Stimulated activated CD4-positive, alpha-beta T cell treated with anti-CD3 and anti-CD28 coated beads, Interleukin-12 subunit alpha, Interleukin-12 subunit beta, amount 100 ng/mL, for 48 hours (primary cell): ENCODE data around the gene RNF17.

Source experiments
- DNase-seq, 3 donors: peaks; one replicate each; pipeline ENCODE4 v3.0.0-alpha.2; 2020; ENCODE audit warnings: low read depth in 2 of 3, low spot score in 1 of 3

The RNF17 gene

DNA sequence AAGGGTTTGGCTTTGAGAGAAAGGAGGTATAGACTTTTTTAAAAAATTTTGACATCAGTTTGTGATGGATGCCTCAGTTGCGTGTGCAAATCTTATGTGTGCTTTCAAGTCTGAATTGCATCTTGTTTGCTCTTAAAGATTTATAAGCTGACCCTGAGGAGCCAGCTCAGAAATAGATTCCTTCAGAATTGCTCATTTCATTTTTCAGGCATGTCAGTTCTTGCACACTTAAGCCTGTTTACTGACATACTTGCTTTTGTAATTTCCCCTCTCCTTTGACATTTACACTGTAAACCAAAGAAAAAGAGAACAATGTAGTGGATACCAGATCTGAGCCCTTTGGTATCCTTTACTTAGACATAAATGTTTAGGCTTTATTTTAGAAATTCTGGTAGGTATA, 87.6 kb downstream of the RNF17 start:
- no peak for DNase-seq

DNA sequence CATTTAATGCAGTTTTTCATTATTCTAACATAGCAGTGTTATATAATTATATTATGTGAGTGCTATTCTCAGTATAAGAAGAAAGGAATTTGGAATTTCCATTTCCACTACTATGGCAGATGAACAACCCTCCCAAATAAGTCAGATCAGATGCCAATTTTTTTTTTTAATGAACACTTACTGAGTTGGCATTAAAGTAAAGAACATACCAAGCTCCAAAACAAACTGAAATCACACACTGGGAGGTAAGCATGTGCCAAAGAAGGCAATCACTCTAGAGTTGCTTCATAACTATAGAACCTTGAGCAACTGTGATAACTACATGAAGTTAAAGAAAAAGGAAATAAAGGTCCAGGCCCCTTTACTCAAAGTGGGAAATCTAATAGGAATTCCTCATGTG, 90.3 kb downstream of the RNF17 start:
- DNase-seq = no peak

DNA sequence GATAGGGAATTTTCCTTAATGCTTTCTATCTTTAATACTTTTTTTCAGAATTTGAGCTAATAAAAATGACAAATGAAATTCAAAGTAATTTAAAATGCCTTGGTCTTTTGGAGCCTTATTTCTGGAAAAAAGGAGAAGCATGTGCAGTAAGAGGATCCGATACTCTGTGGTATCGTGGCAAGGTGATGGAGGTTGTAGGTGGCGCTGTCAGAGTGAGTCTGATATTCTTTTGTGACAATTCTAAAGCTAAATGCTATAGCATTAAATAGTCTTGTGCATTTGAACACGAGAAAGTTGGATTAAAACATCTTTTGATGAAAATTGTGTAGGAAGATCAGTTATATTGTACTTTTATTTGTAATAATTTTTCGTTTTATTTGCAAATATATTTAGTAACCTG, 95.0 kb downstream of the RNF17 start:
- no peak for DNase-seq

DNA sequence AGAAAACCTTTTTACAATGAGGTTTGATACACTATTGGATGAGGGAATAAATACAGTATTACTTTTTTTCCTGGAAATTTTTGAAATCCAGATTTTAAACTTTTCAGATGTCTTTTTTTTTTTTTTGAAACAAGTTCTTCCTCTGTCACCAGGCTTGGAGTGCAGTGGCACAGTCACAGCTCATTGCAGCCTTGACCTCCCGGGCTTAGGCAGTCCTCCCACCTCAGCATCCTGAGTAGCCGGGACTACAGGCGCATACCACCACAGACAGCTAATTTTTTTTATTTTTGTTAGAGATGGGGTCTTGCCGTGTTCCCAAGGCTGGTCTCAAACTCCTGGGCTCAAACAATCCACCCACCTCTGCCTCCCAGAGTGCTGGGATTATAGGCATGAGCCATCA, 96.8 kb downstream of the RNF17 start:
- no peak for DNase-seq

DNA sequence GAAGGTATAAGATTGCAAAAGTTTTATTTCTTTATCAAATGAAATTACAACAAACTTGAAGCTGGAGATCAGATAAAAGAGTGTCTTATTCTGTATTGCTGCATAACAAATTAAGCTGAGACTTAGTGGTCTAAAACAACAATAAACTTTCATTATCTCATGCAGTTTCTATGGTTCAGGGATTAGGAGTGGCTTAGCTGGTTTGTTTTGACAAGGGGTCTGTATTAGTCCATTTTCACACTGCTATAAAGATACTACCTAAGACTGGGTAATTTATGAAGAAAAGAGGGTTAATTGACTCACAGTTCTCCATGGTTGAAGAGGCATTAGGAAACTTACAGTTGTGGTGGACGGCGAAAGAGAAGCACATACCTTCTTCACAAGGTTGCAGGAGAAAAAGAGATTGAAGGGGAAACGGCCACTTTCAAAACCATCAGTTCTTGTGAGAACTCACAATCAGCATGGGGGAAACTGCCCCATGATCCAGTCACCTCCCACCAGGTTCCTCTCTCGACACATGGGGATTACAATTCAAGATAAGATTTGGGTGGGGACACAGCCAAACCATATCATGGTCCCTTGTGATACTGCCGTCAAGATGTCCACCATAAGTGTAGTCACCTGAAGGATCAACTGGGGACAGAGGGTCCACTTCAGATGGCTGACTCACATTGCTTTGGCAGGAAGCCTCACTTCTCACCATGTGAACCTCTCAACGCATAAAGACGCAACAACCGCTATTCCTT, 97.8 kb downstream of the RNF17 start:
- no peak for DNase-seq

DNA sequence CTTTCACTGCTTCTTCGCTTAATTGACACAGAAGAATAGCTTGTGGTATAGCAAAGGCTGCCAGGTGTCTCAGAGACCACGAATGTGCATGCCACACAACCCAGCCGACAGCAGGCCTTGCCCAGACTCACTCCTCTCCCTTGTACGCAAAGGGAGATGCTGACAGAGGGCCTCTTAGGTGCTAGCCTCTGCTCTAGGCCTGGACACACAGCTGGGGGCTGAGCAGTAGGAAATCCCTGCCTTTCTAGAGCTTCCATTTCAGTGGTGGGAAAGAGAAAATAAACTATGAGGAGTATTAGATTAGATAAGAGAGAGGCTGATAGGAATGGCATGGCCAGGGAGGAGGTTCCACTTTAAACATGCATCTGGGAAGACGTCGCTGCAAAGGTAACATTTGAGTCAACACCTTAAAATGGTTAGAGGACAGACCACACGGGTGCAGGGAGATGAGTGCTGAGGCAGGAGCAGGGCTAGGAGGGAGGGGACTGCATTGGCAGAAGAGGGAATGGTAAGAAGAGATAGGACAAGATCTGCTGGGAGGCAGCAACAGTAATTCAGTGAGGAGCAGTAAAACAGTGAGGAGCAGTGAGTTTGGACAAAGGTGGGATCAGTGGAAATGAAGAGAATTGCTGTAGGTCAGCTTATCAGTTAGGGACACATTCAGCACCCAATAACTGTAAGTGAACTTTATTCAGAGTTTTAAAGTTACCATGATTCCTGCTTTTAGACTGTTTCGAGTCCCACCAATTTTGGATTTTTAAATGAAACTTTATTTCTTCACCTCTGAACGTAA, 100.0 kb downstream of the RNF17 start:
- no peak for DNase-seq

DNA sequence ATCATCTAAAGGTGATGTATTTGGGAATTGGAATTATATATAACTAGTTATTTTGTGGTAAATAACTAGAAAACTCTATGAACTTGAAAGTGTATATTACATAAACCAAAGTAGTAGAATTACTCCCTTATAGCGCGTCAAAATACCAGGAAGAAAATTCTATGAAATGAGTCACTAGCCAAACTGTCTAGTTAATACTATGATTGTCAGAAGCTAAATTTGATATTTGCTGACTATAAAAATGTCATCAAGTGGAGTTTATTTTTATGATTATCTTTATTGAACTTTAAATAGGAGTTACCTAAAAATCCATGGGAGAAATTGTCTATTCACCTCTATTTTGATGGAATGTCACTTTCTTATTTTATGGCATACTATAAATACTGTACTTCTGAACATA, 100.6 kb downstream of the RNF17 start:
- no peak for DNase-seq

DNA sequence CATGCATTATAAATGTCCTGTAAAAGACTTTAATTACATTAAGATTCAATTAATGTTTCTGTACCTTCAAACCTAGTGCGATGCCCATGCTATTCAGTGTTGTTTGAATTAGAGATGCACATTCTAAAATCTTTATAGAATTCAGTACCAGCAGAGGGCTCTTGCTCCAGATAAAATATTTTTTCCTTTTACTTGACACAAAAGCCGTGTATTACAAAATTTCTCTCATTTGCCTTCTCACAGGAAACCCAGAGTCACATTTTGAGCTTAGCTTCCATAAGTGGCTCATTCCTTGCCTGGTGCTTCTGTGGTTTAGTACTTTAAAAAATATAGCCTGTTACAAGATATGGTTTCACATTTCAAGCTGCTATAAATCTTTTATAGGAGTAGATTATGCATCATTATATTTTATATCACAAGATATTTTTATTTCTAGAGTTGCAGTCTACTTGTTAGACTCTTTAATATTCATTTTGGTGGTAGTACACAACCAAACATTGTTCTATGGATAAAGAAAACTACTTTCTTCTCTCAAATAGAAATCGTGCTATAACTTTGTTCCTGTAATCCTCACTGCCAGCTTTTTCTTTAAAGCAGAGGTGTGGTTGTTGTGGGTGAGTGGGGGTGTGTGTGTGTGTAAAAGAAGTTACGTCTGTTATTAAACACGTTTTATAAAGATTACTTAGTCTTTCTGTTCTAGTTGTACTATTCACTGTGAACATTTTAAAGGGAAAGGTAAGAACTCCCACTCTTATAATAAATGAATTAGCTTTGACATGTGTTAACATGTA, 101.4 kb downstream of the RNF17 start:
- DNase-seq = no peak

DNA sequence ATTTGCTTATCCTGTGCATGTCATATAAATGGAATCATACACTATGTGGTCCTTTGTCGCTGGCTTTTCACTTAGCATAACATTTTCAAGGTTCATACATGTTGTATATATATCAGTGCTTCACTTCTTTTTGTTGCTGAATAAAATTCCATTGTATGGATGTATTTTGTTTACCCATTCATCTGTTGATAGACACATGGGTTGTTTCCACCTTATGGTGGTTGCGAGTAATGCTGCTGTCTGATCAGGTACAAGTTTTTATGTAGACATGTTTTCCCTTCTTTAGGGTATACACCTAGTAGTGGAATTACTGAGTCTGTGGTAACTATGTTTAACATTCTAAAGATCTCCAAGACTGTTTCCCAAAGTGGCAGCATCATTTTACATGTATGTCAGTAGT, 102.5 kb downstream of the RNF17 start:
- no peak for DNase-seq

DNA sequence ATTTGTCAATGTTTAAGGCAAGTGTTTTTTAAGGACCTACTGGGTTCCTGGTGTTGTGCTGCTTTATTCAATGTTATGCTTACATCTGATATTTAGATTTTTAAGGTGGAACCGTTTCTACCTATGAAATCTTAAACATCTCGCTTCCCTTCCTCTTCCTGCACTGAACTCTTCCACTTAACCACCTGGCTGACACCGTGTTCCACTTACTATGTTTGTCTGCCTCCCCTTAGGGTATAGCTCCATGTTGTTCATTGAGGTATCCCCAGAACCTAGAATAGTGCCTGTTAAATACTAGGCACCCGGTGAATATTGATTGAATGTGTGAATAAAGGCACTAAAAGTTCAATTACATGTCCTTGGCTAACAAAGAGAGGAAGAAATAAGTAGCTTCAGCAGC, 104.9 kb downstream of the RNF17 start:
- no peak for DNase-seq

DNA sequence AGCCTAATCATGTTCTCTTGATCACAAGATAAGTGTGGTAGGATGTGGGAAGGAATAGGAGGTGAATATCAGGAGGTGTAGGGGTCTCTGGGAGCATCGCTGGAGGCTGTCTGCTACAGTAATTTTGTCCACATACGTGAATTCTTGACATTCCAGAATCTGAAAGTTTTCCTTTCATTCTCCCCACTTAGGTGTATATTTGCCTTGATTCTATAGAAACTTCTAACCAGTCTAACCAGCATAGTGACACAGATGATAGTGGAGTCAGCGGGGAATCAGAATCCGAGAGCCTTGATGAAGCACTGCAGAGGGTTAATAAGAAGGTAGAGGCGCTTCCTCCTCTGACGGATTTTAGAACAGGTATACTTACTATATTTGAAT, 106.4 kb downstream of the RNF17 start:
- DNase-seq = no peak

DNA sequence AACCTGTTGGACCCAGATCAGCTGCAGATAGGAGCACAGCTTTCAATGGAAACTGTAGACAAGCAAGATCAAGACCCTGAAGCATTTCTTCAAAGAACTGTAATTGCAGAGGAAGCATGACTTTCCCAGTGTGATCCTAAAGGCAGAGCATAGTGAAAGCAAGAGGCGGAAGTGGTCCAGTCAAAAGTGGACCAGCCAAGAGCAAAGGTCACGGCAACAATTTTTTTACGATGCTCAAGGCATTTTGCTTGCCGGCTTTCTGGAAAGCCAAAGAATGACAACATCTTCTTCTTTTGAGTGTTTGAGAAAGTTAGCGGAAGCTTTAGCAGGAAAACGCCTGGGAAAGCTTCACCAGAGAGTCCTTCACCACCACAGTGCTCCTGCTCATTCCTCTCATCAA, 111.6 kb downstream of the RNF17 start:
- DNase-seq = no peak

DNA sequence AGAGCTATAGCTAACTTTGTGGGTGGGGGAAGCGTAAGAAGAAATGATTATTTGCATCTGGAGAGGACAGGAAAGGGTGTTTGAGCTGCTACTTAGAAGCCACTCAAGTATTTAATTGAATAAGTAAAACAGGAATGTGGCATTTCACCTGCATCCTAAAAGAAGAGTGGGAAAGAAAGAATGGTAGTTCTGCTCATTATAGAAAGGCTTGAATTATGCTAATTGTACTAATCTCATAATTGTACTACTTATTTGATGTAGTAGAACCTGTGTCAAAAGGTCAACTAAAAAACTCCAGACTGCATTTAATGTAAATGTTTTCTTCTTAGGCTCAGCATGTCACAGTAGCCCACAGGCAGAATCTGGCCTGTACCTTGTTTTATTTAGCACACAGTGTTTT, 113.6 kb downstream of the RNF17 start:
- no peak for DNase-seq

DNA sequence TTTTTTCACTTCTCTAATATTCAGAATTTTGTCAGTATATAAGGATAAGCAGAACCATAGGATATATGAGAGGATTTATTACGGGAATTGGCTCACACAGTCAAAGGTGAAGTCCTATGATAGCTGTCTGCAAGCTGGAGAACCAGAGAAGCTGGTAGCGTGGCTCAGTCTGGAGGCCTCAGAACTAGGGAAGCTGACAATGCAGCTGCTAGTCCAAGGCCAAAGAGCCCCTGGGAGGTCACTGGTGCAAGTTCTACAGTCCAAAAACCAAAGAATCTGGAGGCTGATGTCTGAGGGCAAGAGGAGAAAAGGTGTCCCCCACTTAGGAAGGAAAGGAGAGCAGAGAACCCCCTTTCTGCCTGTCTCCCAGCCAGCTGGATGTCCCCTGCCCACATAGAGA, 114.4 kb downstream of the RNF17 start:
- DNase-seq = no peak

DNA sequence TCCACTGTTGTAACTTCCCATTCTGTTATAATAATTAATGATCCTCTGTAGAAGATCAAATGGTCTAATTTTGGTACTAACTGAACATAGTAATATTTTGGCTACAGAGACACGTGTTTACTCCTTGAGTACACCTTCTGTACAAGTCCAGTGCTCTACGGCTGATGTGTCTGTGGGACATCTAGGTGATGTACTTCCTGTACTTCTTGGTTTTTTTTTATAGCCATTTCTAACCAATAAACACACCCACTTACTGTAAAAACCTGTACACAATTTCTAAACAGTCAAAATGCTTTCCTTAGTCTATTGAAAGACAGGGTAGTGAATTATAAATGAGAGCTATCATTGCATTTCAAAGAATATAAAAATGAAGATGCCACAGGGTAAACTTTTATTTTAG, 118.7 kb downstream of the RNF17 start:
- DNase-seq = no peak

DNA sequence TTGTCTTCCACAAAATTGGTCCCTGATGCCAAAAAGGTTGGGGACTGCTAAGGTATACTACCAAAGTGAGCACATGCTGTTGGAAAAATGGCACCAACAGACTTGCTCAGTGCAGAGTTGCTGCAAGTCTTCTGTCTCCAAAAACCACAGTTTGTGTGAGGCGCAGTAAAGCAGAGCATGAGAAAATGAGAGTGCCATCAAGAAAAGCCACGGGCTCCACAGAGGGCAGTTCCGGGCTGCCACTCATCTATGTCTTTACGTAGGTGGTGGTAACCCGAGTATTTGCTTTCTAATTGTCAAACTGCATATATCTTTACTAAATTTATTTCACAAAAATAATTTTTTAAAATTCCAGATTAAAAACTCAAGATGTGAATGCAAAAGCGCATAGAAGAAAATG, 123.8 kb downstream of the RNF17 start:
- no peak for DNase-seq

DNA sequence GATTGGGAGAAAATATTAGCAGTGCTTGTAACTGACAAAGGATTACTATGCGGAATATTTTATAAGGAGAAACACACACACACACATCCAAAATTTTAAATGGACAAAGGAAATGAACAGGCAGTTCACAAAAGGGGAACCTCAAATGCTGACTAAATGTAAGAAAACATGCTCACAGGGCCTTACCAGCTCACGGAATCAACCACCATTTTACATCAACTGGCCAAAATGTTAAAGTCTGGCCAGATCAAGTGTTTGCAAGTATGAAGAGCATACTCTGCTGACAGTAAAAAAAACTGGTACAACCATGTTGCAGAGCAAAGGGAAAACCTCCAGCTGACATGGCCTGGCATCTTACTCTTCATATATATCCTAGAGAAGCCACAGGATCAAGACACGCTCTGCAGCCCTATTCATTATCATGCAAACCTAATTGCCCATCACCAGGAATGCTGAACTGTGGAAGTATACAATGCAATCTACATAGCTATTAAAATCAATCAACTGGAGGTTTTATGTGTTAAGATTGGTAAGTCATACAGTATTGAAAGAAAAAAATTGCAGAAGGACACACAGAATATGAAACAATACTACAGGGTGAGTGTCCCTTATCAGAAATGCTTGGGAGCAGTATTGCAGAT, 124.4 kb downstream of the RNF17 start:
- DNase-seq = no peak

DNA sequence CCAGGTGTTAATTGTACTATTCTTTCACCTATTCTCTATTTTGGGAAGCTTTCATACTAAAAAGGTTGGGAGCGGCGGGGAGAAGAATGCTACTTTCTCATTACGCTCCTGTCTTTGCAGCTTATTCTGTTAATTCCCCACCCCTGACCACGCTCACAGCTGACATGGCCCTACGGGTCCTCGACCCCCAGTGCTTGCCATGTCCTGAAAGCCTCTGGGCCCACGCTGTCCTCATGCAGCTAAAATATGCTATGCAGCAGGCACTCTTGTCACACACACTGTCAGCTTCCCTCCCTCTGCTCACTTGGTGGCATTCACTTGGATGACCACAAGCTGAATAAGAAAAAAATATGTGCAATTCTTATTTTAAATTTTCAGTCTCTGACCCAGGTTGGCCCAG, 126.3 kb downstream of the RNF17 start:
- no peak for DNase-seq

DNA sequence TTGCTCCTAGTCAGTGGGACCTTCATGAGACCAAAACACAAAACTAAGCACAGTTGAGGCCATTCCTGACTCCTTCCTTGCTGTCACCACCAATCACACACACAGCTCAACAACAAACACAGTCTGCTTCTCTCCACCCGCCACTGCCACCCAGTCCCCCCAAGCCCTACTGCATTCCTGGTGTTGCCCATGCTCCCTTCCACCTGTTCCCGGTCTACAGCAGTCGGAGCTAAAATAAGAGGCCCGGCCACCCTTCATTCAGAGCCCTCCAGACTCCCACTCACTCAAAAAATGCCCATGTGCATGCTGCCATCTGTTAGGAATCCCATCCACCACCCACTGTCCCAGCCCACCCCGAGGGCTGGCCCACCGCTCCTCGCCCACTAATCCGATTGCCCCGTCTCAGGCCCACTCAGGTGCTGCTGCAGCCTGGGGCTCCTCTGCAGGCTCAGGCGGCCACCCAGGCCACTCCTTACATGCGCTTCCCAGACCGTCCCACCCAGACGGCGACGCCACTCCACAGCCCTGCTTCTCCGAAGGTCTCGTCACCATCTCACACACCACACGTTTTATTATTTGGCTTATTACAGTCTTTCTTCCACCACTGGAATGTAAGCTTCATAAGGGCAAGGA, 127.6 kb downstream of the RNF17 start:
- DNase-seq = no peak

DNA sequence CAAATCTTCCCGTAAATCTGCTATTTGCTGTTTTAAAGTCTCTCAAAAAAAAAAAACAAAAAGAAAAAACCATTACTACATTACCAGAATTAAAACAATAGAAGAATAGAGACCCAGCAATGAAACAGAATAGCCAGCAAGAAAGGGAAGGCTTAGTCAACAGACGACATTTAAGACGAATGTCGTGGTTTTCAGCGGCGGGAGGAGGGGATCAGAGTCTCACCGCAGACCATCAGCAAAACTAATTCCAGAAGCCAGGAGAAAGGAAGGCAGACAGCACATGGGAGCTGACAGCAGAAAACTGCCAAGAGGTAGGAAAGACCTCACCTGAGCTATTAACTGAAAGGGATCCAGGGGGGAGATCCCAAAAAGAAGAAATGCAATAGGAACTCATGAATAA, 128.9 kb downstream of the RNF17 start:
- DNase-seq = no peak

DNA sequence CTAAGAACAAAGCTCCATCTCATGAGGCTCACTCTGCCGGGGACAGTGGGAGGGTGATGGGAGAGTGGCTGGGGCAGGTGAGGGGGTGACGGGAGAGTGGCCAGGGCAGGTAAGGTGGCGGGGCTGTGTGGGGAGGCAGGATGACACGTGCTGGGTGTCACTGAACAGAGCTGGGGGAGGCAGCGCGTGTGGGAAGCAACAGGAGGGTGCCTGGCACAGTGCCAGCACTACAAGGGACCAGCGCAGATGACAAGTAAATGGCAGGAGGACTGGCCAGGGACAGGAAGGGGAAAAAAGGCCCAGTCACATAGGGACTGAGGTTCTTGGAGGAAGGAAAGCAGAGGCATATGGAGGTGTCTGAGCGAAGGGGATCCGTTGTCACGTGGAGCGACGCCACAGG, 129.9 kb downstream of the RNF17 start:
- DNase-seq = no peak
